GM18499 (cell line): ENCODE results near the gene CA5B.
"Not testable (repeated sequence)": the region's sequence is repeated elsewhere in the genome, so short reads cannot be mapped to it uniquely, and the experiment has no call there.

ENCODE experiments used
- ATAC-seq: cut with Tn5 transposase; IDR thresholded peaks from one replicate; pipeline ENCODE4 v1.9.1; 2021; ENCODE audit warnings: moderate number of reproducible peaks; ENCODE audit not compliant: insufficient read depth, unreplicated experiment

The CA5B gene

GRCh38 chrX:15812192-15812938 is 74.3 kb downstream of the CA5B start:
- no peak for ATAC-seq

- ATAC-seq, result no peak
These were observed 75.3 kb downstream of the CA5B start for GRCh38 chrX:15813416-15813815.

- ATAC-seq, result no peak
These were observed 76.8 kb downstream of the CA5B start for GRCh38 chrX:15814771-15815365.

- ATAC-seq, result peak; percentile 71
These were observed 77.8 kb downstream of the CA5B start for GRCh38 chrX:15815779-15816437.

GRCh38 chrX:15816438-15816809 is 78.4 kb downstream of the CA5B start:
- ATAC-seq, result no peak

- no peak for ATAC-seq
These were observed 78.8 kb downstream of the CA5B start for GRCh38 chrX:15816886-15817285.

- ATAC-seq, result no peak
These were observed 82.3 kb downstream of the CA5B start for GRCh38 chrX:15820106-15821073.

- ATAC-seq, result no peak
These were observed 84.9 kb downstream of the CA5B start for GRCh38 chrX:15822922-15823321.

- ATAC-seq, result no peak
These were observed 87.9 kb downstream of the CA5B start for GRCh38 chrX:15825936-15826335.

- ATAC-seq, result no peak
These were observed 91.1 kb downstream of the CA5B start for GRCh38 chrX:15829217-15829616.

- ATAC-seq, result not testable (repeated sequence)
These were observed 93.3 kb downstream of the CA5B start for GRCh38 chrX:15831347-15831746.

GRCh38 chrX:15834053-15834452 is 96.0 kb downstream of the CA5B start:
- ATAC-seq, result no peak

- no peak for ATAC-seq
These were observed 96.9 kb downstream of the CA5B start for GRCh38 chrX:15834827-15835595.
